NCI-H82 (cell line): ENCODE measurements around the gene APOO.

Experiments used
- DNase-seq: peaks from one replicate; lab custom pipeline; 2025; lab: John Stamatoyannopoulos, UW

APOO gene

GRCh38 chrX:23817979-23818336, 89.8 kb downstream of the APOO start:
- no peak for DNase-seq

GRCh38 chrX:23816179-23816578, 91.6 kb downstream of the APOO start:
- DNase-seq: no peak

- no peak for DNase-seq
These were observed 92.4 kb downstream of the APOO start for GRCh38 chrX:23815376-23815775.

- DNase-seq: no peak
These were observed 93.9 kb downstream of the APOO start for GRCh38 chrX:23813808-23814207.

- DNase-seq: no peak
These were observed 96.1 kb downstream of the APOO start for GRCh38 chrX:23811656-23812055.

GRCh38 chrX:23811108-23811651, 96.6 kb downstream of the APOO start:
- no peak for DNase-seq

GRCh38 chrX:23810279-23810678, 97.5 kb downstream of the APOO start:
- no peak for DNase-seq

- no peak for DNase-seq
These were observed 102.3 kb downstream of the APOO start for GRCh38 chrX:23805389-23805788.

GRCh38 chrX:23804578-23804977, 103.2 kb downstream of the APOO start:
- no peak for DNase-seq

GRCh38 chrX:23803931-23804381, 103.8 kb downstream of the APOO start:
- DNase-seq: no peak

GRCh38 chrX:23802431-23802830, 105.3 kb downstream of the APOO start:
- DNase-seq: no peak

- DNase-seq: no peak
These were observed 108.2 kb downstream of the APOO start for GRCh38 chrX:23799469-23800065.

- DNase-seq: no peak
These were observed 110.2 kb downstream of the APOO start for GRCh38 chrX:23797371-23798128.

GRCh38 chrX:23795221-23795620, 112.5 kb downstream of the APOO start:
- DNase-seq: no peak

- peak; percentile 46 for DNase-seq
These were observed 114.7 kb downstream of the APOO start for GRCh38 chrX:23792861-23793553.

GRCh38 chrX:23790155-23790497, 117.6 kb downstream of the APOO start:
- no peak for DNase-seq

- no peak for DNase-seq
These were observed 118.2 kb downstream of the APOO start for GRCh38 chrX:23789386-23790154.

- no peak for DNase-seq
These were observed 118.8 kb downstream of the APOO start for GRCh38 chrX:23788946-23789345.

GRCh38 chrX:23788521-23788920, 119.2 kb downstream of the APOO start:
- no peak for DNase-seq

- DNase-seq: no peak
These were observed 120.0 kb downstream of the APOO start for GRCh38 chrX:23787745-23788118.

- DNase-seq: no peak
These were observed 121.4 kb downstream of the APOO start for GRCh38 chrX:23786268-23786815.

GRCh38 chrX:23785580-23785979, 122.2 kb downstream of the APOO start:
- no peak for DNase-seq
